IPS-20b (cell line): Measurements from ENCODE around the gene MUSK.
"Not testable (repeated sequence)": the region's sequence is repeated elsewhere in the genome, so short reads cannot be mapped to it uniquely, and the experiment has no call there.

Experiments
- H3K27ac ChIP-seq: one replicate; pipeline ENCODE4 v1.5.1; 2013; ENCODE audit warnings: low read length
- H3K27me3 ChIP-seq: 2 replicates; pipeline ENCODE4 v1.6.1; 2013; ENCODE audit warnings: mild to moderate bottlenecking, low read length, inconsistent platforms; ENCODE audit not compliant: insufficient read depth
- H3K36me3 ChIP-seq: 2 replicates; pipeline ENCODE4 v1.6.1; 2013; ENCODE audit warnings: low read depth, mild to moderate bottlenecking, inconsistent platforms, low read length, moderate library complexity; ENCODE audit not compliant: insufficient read depth
- H3K4me1 ChIP-seq: 2 replicates; pipeline ENCODE4 v1.6.1; 2013; ENCODE audit warnings: mild to moderate bottlenecking, control low read depth, inconsistent platforms, low read length, moderate library complexity; ENCODE audit not compliant: insufficient read depth
- H3K4me3 ChIP-seq: 2 replicates; pipeline ENCODE4 v1.5.1; 2013; ENCODE audit warnings: mild to moderate bottlenecking, low read length, inconsistent platforms
- H3K9ac ChIP-seq: 2 replicates; pipeline ENCODE4 v1.6.1; 2013; ENCODE audit warnings: low read depth, mild to moderate bottlenecking, inconsistent platforms, low read length, moderate library complexity
- H3K9me3 ChIP-seq: 2 replicates; pipeline ENCODE4 v1.6.1; 2013; ENCODE audit warnings: mild to moderate bottlenecking, low read depth, low read length, inconsistent platforms; ENCODE audit not compliant: insufficient read depth

The MUSK gene

GRCh38 chr9:110820381-110820780 is 151.8 kb downstream of the MUSK start:
- Histone ChIP-seq H3K27me3 (no peaks in the 10 kb centered on the region), H3K4me3 (no peak overlapping the region), H3K27ac (no peak overlapping the region), H3K4me1 (no peaks in the 10 kb centered on the region), H3K36me3 (no peaks in the 10 kb centered on the region), H3K9ac (no peak overlapping the region), H3K9me3 (no peaks in the 10 kb centered on the region)

- Histone ChIP-seq H3K9ac (no peak overlapping the region), H3K36me3 (no peaks in the 10 kb centered on the region)
These were observed 152.5 kb downstream of the MUSK start for GRCh38 chr9:110821064-110821463.

DNA sequence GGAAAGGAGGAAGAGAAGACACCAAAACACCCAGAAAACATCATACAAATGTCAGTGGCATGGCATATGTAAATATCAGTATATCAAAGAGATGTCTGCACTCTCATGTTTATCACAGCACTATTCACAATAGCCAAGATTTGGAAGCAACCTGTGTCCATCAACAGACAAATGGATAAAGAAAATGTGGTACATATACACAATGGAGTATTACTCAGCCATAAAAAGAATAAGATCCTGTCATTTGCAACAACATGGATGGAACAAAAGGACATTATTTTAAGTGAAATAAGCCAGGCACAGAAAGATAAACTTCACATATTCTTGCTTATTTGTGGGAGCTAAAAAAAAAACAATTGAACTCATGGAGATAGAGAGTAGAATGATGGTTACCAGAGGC is 156.5 kb downstream of the MUSK start:
- H3K4me3 ChIP-seq, H3K4me1 ChIP-seq, H3K9me3 ChIP-seq, H3K27ac ChIP-seq, H3K36me3 ChIP-seq, H3K27me3 ChIP-seq, H3K9ac ChIP-seq: not testable (repeated sequence)

More at GRCh38 chr9:110821064-110821463, 152.5 kb downstream of the MUSK start:
- Histone ChIP-seq H3K9me3 (no peaks in the 10 kb centered on the region), H3K4me1 (peaks cover 4% of the 10 kb centered on the region; the same call in 1 of the 2 replicates), H3K4me3 (no peak overlapping the region), H3K27me3 (no peaks in the 10 kb centered on the region), H3K27ac (no peak overlapping the region)

- Histone ChIP-seq H3K36me3 (no peaks in the 10 kb centered on the region), H3K27ac (no peak overlapping the region), H3K9ac (no peak overlapping the region), H3K27me3 (no peaks in the 10 kb centered on the region), H3K4me3 (no peak overlapping the region), H3K4me1 (peaks cover 7% of the 10 kb centered on the region; the same call in 1 of the 2 replicates), H3K9me3 (no peaks in the 10 kb centered on the region)
These were observed 157.4 kb downstream of the MUSK start for GRCh38 chr9:110825950-110826349.

GRCh38 chr9:110826400-110826799 is 157.8 kb downstream of the MUSK start:
- not testable (repeated sequence) for H3K9ac ChIP-seq, H3K27me3 ChIP-seq, H3K36me3 ChIP-seq, H3K4me1 ChIP-seq, H3K9me3 ChIP-seq, H3K4me3 ChIP-seq, H3K27ac ChIP-seq

- Histone ChIP-seq H3K27me3 (no peaks in the 10 kb centered on the region), H3K36me3 (no peaks in the 10 kb centered on the region), H3K4me1 (peaks cover 7% of the 10 kb centered on the region; the same call in 1 of the 2 replicates), H3K9me3 (no peaks in the 10 kb centered on the region), H3K27ac (no peak overlapping the region), H3K9ac (no peak overlapping the region), H3K4me3 (no peak overlapping the region)
These were observed 159.7 kb downstream of the MUSK start for GRCh38 chr9:110828264-110828663.

DNA sequence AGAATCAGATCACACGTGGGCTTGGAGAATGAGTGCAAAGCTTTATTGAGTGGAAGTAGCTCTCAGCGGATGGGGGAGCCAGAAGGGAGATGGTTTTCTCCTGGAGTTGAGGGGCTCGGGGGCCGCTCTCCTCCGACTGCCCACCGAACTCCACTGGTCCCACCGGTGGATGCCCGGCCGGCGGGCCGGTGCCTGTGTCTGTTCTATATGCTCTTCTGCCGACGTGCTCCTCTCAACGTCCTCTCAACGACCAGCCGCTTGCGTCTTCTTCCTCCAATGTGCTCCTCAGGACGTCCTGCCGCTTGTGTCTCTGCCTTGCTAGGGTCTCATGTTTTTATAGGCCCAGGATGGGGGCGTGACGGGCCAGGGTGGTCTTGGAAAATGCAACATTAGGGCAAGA is 161.9 kb downstream of the MUSK start:
- no peak overlapping the region for H3K4me3 ChIP-seq
- H3K9ac ChIP-seq: no peak overlapping the region
- H3K4me1 ChIP-seq: peaks cover 7% of the 10 kb centered on the region; the same call in 1 of the 2 replicates
- H3K27me3 ChIP-seq: no peaks in the 10 kb centered on the region
- H3K9me3 ChIP-seq: no peaks in the 10 kb centered on the region
- H3K36me3 ChIP-seq: no peaks in the 10 kb centered on the region
- H3K27ac ChIP-seq: no peak overlapping the region

GRCh38 chr9:110832926-110833325 is 164.3 kb downstream of the MUSK start:
- Histone ChIP-seq H3K9ac (no peak overlapping the region), H3K9me3 (no peaks in the 10 kb centered on the region), H3K4me3 (no peak overlapping the region), H3K27me3 (no peaks in the 10 kb centered on the region), H3K36me3 (no peaks in the 10 kb centered on the region), H3K27ac (no peak overlapping the region), H3K4me1 (no peaks in the 10 kb centered on the region)

DNA sequence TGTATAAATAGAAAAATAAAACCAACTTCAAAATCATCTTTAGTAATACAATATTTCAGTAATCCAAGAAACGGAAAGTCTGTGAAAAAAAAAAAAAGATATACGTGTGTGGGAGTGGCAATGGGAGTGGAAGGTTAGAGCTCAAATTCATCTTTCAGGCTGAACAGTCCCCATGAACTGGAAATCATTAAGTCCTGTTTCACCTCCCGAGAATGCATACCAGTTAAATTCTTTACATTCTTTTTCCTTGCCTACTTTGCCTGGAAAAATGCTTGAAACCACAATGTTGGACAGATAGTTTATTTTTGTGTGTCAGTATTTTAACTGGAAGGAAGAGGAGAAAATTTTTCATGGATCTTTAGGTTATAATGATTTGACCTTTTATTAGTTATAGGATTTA is 166.8 kb downstream of the MUSK start:
- H3K36me3 ChIP-seq: no peaks in the 10 kb centered on the region
- no peak overlapping the region for H3K27ac ChIP-seq
- no peaks in the 10 kb centered on the region for H3K4me1 ChIP-seq
- H3K4me3 ChIP-seq: no peak overlapping the region
- H3K9ac ChIP-seq: no peak overlapping the region
- no peaks in the 10 kb centered on the region for H3K27me3 ChIP-seq
- H3K9me3 ChIP-seq: no peaks in the 10 kb centered on the region

DNA sequence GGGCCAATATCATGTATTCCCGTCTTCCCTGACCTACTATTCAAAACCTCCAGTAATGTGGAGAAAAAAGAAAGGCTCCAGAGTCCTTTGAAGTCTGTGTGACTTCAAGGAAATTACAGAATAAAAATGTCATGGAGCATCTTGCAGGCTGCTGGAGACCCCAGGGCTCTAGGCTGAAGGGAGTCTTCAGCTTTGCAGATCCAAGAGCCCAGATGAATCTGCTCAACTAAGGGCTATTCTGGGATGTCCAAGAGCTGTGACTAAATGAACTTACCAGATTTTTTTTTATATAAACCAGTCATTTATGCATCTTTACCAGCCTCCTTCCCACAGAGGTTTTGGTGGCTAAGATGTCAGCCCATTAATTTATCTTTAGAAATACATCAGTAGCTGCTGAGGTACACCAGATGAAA is 167.3 kb downstream of the MUSK start:
- Histone ChIP-seq H3K4me3 (no peak overlapping the region), H3K9me3 (no peaks in the 10 kb centered on the region), H3K27me3 (no peaks in the 10 kb centered on the region), H3K36me3 (no peaks in the 10 kb centered on the region), H3K4me1 (no peaks in the 10 kb centered on the region), H3K27ac (no peak overlapping the region), H3K9ac (no peak overlapping the region)

GRCh38 chr9:110837401-110838005 is 168.9 kb downstream of the MUSK start:
- H3K27ac ChIP-seq: no peak overlapping the region
- no peak overlapping the region for H3K4me3 ChIP-seq
- H3K4me1 ChIP-seq: no peaks in the 10 kb centered on the region
- H3K36me3 ChIP-seq: no peaks in the 10 kb centered on the region
- no peaks in the 10 kb centered on the region for H3K27me3 ChIP-seq
- H3K9ac ChIP-seq: no peak overlapping the region
- no peaks in the 10 kb centered on the region for H3K9me3 ChIP-seq

- no peaks in the 10 kb centered on the region for H3K36me3 ChIP-seq
- no peak overlapping the region for H3K4me3 ChIP-seq
- no peak overlapping the region for H3K27ac ChIP-seq
- H3K9ac ChIP-seq: no peak overlapping the region
- no peaks in the 10 kb centered on the region for H3K4me1 ChIP-seq
- H3K9me3 ChIP-seq: no peaks in the 10 kb centered on the region
- no peaks in the 10 kb centered on the region for H3K27me3 ChIP-seq
These were observed 173.6 kb downstream of the MUSK start for GRCh38 chr9:110842169-110842568.
